IMR-90 (cell line): Measurements from ENCODE around the gene RPL27A. TPM values are rescaled to one million over a fixed set of nuclear protein-coding genes. Genes with fewer than 3 reads are reported as not detected.

Source experiments
- ATAC-seq: fragments of 200-7000 bp; cut with Tn5 transposase; 2 replicates; pipeline ENCODE4 v1.9.1; 2020; ENCODE audit warnings: low read depth, mild to moderate bottlenecking, moderate library complexity
- BruUV-seq: library from RNA; stranded (reverse); fragments of 400-500 nt; replicated peaks from 2 replicates; lab custom pipeline; 2021; lab: Mats Ljungman, UMichigan
- CTCF ChIA-PET: fragments of 300-600 bp; formaldehyde crosslinking; extraction: SDS; loops from one replicate; lab custom pipeline; 2021; ENCODE audit warnings: antibody characterized with exemption; lab: Yijun Ruan, JAX
- POLR2A ChIA-PET: fragments of 300-600 bp; sonication (Branson Sonifier 250); formaldehyde crosslinking; loops from one replicate; lab custom pipeline; 2022; ENCODE audit warnings: antibody characterized with exemption; ENCODE audit not compliant: unreplicated experiment; lab: Charles Lee
- DNase-seq: peaks from one replicate; pipeline ENCODE4 v3.0.0; 2013
- H2AFZ ChIP-seq: replicated peaks from 2 replicates; pipeline ENCODE3; 2013; ENCODE audit warnings: low read length, mild to moderate bottlenecking; ENCODE audit not compliant: poor library complexity
- H2AK5ac ChIP-seq: 2 replicates; pipeline ENCODE4 v1.6.1; 2013; ENCODE audit warnings: low read depth, low read length, inconsistent platforms
- H2AK9ac ChIP-seq: replicated peaks from 2 replicates; pipeline ENCODE3; 2013; ENCODE audit warnings: mild to moderate bottlenecking, low read depth, low read length, moderate library complexity; ENCODE audit not compliant: poor library complexity
- H2BK120ac ChIP-seq: 2 replicates; pipeline ENCODE4 v1.6.1; 2013; ENCODE audit warnings: low read depth, low read length, inconsistent platforms
- H2BK15ac ChIP-seq: 3 replicates; pipeline ENCODE4 v1.6.1; 2013; ENCODE audit warnings: low read depth, low read length, inconsistent platforms
- H2BK20ac ChIP-seq: 2 replicates; pipeline ENCODE4 v1.6.1; 2013; ENCODE audit warnings: low read depth, mild to moderate bottlenecking, inconsistent platforms, low read length, moderate library complexity
- H2BK5ac ChIP-seq: 2 replicates; pipeline ENCODE4 v1.6.1; 2013; ENCODE audit warnings: mild to moderate bottlenecking, low read depth, low read length, inconsistent platforms; ENCODE audit not compliant: poor library complexity, severe bottlenecking
- H3K14ac ChIP-seq: replicated peaks from 2 replicates; pipeline ENCODE4 v1.6.1; 2013; ENCODE audit warnings: low read depth, low read length, inconsistent platforms
- H3K18ac ChIP-seq: 2 replicates; pipeline ENCODE4 v1.6.1; 2013; ENCODE audit warnings: low read depth, low read length, control low read depth
- H3K23ac ChIP-seq: 2 replicates; pipeline ENCODE4 v1.6.1; 2013; ENCODE audit warnings: low read depth, low read length, inconsistent platforms
- H3K27ac ChIP-seq: 2 replicates; pipeline ENCODE4 v1.5.1; 2013; ENCODE audit warnings: mild to moderate bottlenecking, control low read depth, low read length; ENCODE audit not compliant: insufficient read depth
- H3K27me3 ChIP-seq: 2 replicates; pipeline ENCODE4 v1.6.1; 2013; ENCODE audit warnings: low read length; ENCODE audit not compliant: control insufficient read depth, insufficient read depth
- H3K36me3 ChIP-seq: 2 replicates; pipeline ENCODE4 v1.6.1; 2013; ENCODE audit warnings: low read length, mixed read lengths; ENCODE audit not compliant: control insufficient read depth, insufficient read depth
- H3K4ac ChIP-seq: 2 replicates; pipeline ENCODE4 v1.6.1; 2013; ENCODE audit warnings: low read depth, low read length, inconsistent platforms
- H3K4me1 ChIP-seq: 2 replicates; pipeline ENCODE4 v1.6.1; 2013; ENCODE audit warnings: low read length, mixed read lengths; ENCODE audit not compliant: control insufficient read depth, insufficient read depth
- H3K4me2 ChIP-seq: 2 replicates; pipeline ENCODE4 v1.6.1; 2013; ENCODE audit warnings: low read depth, mild to moderate bottlenecking, control low read depth, low read length, moderate library complexity
- H3K4me3 ChIP-seq: 2 replicates; pipeline ENCODE4 v1.5.1; 2013; ENCODE audit warnings: low read depth, mild to moderate bottlenecking, control low read depth, low read length, moderate library complexity; ENCODE audit not compliant: insufficient read depth
- H3K56ac ChIP-seq: 2 replicates; pipeline ENCODE4 v1.6.1; 2013; ENCODE audit warnings: low read length, inconsistent platforms; ENCODE audit not compliant: insufficient read depth; ENCODE audit errors: extremely low read depth
- H3K79me1 ChIP-seq, 2 experiments: 2 replicates each; pipeline ENCODE4 v1.6.1; 2013; ENCODE audit warnings: low read length in 2 of 2, inconsistent platforms in 1 of 2, low read depth in 1 of 2
- H3K9ac ChIP-seq: 2 replicates; pipeline ENCODE4 v1.6.1; 2013; ENCODE audit warnings: low read depth, low read length, control low read depth
- H3K9me1 ChIP-seq: 2 replicates; pipeline ENCODE4 v1.6.1; 2013; ENCODE audit warnings: low read length, inconsistent platforms; ENCODE audit not compliant: insufficient read depth
- H3K9me3 ChIP-seq: 2 replicates; pipeline ENCODE4 v1.6.1; 2013; ENCODE audit warnings: low read length; ENCODE audit not compliant: control insufficient read depth, insufficient read depth
- H4K20me1 ChIP-seq: 2 replicates; pipeline ENCODE4 v1.6.1; 2013; ENCODE audit warnings: low read length, inconsistent platforms; ENCODE audit not compliant: insufficient read depth
- H4K5ac ChIP-seq: 2 replicates; pipeline ENCODE4 v1.6.1; 2013; ENCODE audit warnings: mild to moderate bottlenecking, low read depth, low read length, control low read depth
- H4K8ac ChIP-seq, 2 experiments: 2 replicates each; pipeline ENCODE4 v1.6.1; 2013; ENCODE audit warnings: low read depth in 2 of 2, low read length in 2 of 2, control low read depth in 1 of 2, inconsistent platforms in 1 of 2
- H4K91ac ChIP-seq: 2 replicates; pipeline ENCODE4 v1.6.1; 2013; ENCODE audit warnings: low read depth, low read length, inconsistent platforms; ENCODE audit not compliant: insufficient read depth
- MXI1 ChIP-seq: IDR thresholded peaks from 2 replicates; pipeline ENCODE4 v1.6.1; 2012; ENCODE audit warnings: low read depth, mild to moderate bottlenecking, low read length, moderate library complexity, borderline replicate concordance
- RCOR1 ChIP-seq: IDR thresholded peaks from 2 replicates; pipeline ENCODE4 v1.6.1; 2012; ENCODE audit warnings: mild to moderate bottlenecking, low read length, improper control_type of control experiment; ENCODE audit not compliant: insufficient replicate concordance
- RFX5 ChIP-seq: IDR thresholded peaks from 2 replicates; pipeline ENCODE4 v1.8.0; 2012; ENCODE audit warnings: low read depth, mild to moderate bottlenecking, low read length, moderate library complexity
- WGBS, 2 experiments: methylation state at CpG; one replicate each; pipeline versions ENCODE4 v1.1.5 to v1.1.7; 2013; ENCODE audit warnings: missing lambda C conversion rate in 2 of 2; ENCODE audit not compliant: insufficient read length in 1 of 2; ENCODE audit errors: extremely low coverage in 2 of 2; 5-methylcytosine and 5-hydroxymethylcytosine counted together
- dilution Hi-C: fragments of 300-500 bp; cut with HindIII; formaldehyde crosslinking; loops from one replicate; pipeline ENCODE4 v1.14.3; 2018; ENCODE audit warnings: low sequenced_read_pairs; ENCODE audit not compliant: unreplicated experiment
- in situ Hi-C: fragments of 300-500 bp; cut with MboI; formaldehyde crosslinking; loops from 3 replicates; pipeline ENCODE4 v1.14.3; 2019; ENCODE audit warnings: low sequenced_read_pairs, inconsistent platforms, mixed read lengths
- intact Hi-C: fragments of 100-400 bp; cut with micrococcal nuclease; formaldehyde crosslinking; loops from 2 replicates; pipeline ENCODE4 v1.10.0; 2022
- polyA plus RNA-seq, 3 experiments: library from polyadenylated mRNA; depleted of rRNA; stranded (reverse); fragments of >200 nt; gene quantifications; 2 replicates each; pipeline ENCODE4 v1.2.3, GENCODE V29; 2012; ENCODE audit warnings: low replicate concordance in 1 of 3
- total RNA-seq: library from RNA; depleted of rRNA; stranded (reverse); fragments of >200 nt; gene quantifications from 2 replicates; pipeline ENCODE4 v1.2.3, GENCODE V29; 2012
- TF ChIP-seq, protein P1 (sequence below): conservative IDR thresholded peaks from 2 replicates; pipeline ENCODE4 v1.5.1; 2012; ENCODE audit warnings: mild to moderate bottlenecking, low read depth, low read length, improper control_type of control experiment

RPL27A gene
- total and polyA plus RNA-seq, 2 of the 4 experiments (the other 2 are of a cell fraction) = 786 to 849 TPM

DNA sequence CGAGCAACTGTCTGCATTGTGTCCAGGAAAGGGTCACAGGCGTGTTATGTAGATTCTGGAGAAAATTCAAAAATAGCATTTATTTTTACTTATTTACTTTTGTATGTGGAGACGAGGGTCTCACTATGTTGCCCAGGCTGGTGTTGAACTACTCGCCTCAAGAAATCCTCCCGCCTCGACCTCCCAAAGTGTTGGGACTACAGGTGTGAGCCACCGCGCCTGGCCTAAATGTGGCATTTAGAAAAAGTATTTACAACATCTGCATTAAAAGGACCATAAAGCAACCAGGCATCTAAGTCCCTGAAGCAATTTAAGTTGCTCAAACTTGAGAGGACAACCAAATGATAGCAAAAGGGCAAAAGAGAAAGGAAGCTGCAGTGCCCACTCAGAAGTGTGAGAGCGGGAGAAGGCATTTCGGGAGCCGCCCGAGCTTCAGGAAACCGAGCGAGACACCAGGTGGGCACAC, 722 bp upstream of the RPL27A start:
- intact Hi-C loops (loop anchor here (1.0 to 10.0 kb wide), 3 partner anchors 51 to 457 kb away; no protein-coding TSS in a partner anchor), in situ Hi-C loops (loop anchor here (25.0 kb wide), 1 partner anchor 455 kb away; no protein-coding TSS in a partner anchor), dilution Hi-C loops (no loop called here)
- peak overlapping the region; percentile 99 for H2AK9ac ChIP-seq
- peak overlapping the region; percentile 84 for H3K4me3 ChIP-seq
- H2BK5ac ChIP-seq = peak overlapping the region; percentile 91
- H3K36me3 ChIP-seq = peaks cover 32% of the 10 kb centered on the region
- H4K5ac ChIP-seq = peak overlapping the region; percentile 90
- H3K27ac ChIP-seq = peak overlapping the region; percentile 87
- H2AFZ ChIP-seq = peak overlapping the region; percentile 92
- peak overlapping the region; percentile 90 to 98 for H4K8ac ChIP-seq
- no TSS peak for BruUV-seq
- H3K56ac ChIP-seq = peak overlapping the region; percentile 97
- H2BK15ac ChIP-seq = no peak overlapping the region
- peak overlapping the region; percentile 90 for H3K4me2 ChIP-seq
- peaks cover 21% of the 10 kb centered on the region; the same call in 1 of the 2 replicates for H4K20me1 ChIP-seq
- peak overlapping the region; percentile 99 for H2AK5ac ChIP-seq
- no peak for ATAC-seq
- H3K4me1 ChIP-seq = peaks cover 3% of the 10 kb centered on the region; the same call in 1 of the 2 replicates
- peak overlapping the region; percentile 98 for H4K91ac ChIP-seq
- peaks cover 11% of the 10 kb centered on the region for H3K9me1 ChIP-seq
- TF ChIP-seq RFX5 (no peak), MXI1 (no peak), RCOR1 (no peak)
- TF ChIP-seq, protein P1, sequence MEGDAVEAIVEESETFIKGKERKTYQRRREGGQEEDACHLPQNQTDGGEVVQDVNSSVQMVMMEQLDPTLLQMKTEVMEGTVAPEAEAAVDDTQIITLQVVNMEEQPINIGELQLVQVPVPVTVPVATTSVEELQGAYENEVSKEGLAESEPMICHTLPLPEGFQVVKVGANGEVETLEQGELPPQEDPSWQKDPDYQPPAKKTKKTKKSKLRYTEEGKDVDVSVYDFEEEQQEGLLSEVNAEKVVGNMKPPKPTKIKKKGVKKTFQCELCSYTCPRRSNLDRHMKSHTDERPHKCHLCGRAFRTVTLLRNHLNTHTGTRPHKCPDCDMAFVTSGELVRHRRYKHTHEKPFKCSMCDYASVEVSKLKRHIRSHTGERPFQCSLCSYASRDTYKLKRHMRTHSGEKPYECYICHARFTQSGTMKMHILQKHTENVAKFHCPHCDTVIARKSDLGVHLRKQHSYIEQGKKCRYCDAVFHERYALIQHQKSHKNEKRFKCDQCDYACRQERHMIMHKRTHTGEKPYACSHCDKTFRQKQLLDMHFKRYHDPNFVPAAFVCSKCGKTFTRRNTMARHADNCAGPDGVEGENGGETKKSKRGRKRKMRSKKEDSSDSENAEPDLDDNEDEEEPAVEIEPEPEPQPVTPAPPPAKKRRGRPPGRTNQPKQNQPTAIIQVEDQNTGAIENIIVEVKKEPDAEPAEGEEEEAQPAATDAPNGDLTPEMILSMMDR = no peak
- ChIA-PET CTCF (interaction anchor here (0.7 kb wide), 1 partner anchor 299 kb away, joined by 4 read pairs; no protein-coding TSS in a partner anchor), POLR2A (interaction anchor here (1.0 to 1.5 kb wide), 3 partner anchors 8 to 50 kb away, joined by 3 to 4 read pairs (median 4); no protein-coding TSS in a partner anchor)
- H3K27me3 ChIP-seq = no peaks in the 10 kb centered on the region
- H2BK20ac ChIP-seq = no peak overlapping the region
- WGBS, 2 experiments = no CpG with 5 or more reads among the region's 14 CpGs
- H3K9ac ChIP-seq = peak overlapping the region; percentile 87
- H3K79me1 ChIP-seq = peaks cover 18 to 51% of the 10 kb centered on the region in 2 experiments
- DNase-seq = no peak
- H2BK120ac ChIP-seq = 0 out of 2 replicates have a peak overlapping the region, but pooled peaks have one; percentile 67
- H3K18ac ChIP-seq = peak overlapping the region; percentile 10
- H3K23ac ChIP-seq = peak overlapping the region; percentile 100
- H3K4ac ChIP-seq = peak overlapping the region; percentile 99
- H3K9me3 ChIP-seq = no peaks in the 10 kb centered on the region
- H3K14ac ChIP-seq = peak overlapping the region; percentile 100
